Skeletal muscle cell (primary cell): ENCODE data around the gene PER2.

Experiments used
- DNase-seq: peaks from one replicate; pipeline ENCODE4 v3.0.0-alpha.2; 2010; ENCODE audit warnings: low read depth
- H3K4me3 ChIP-seq: 2 replicates; pipeline ENCODE4 v1.5.1; 2011; ENCODE audit warnings: low read depth, mild to moderate bottlenecking, control low read depth, low read length, moderate library complexity

PER2 gene

GRCh38 chr2:238203973-238204683 is 84.3 kb downstream of the PER2 start:
- DNase-seq, result no peak
- peak overlapping the region; percentile 43 for H3K4me3 ChIP-seq

- peak; percentile 21 for DNase-seq
- peak within 1 kb of the TSS; percentile 72 for H3K4me3 ChIP-seq
Measured at GRCh38 chr2:238203094-238203972, 85.1 kb downstream of the PER2 start, which contains the start of gene ILKAP. Gene ILKAP, minus strand, starts transcription at chr2:238203695. Its CDS starts 142 bp downstream, at chr2:238203553.

- H3K4me3 ChIP-seq, result peak overlapping the region; percentile 72
- DNase-seq, result no peak
Measured at GRCh38 chr2:238202326-238203093, 85.9 kb downstream of the PER2 start.
